NT2/D1 (cell line): Measurements from ENCODE around the gene SNCG.

ENCODE experiments used
- SUZ12 ChIP-seq: IDR thresholded peaks from 2 replicates; pipeline ENCODE4 v1.6.1; 2011; ENCODE audit not compliant: insufficient read length, insufficient read depth; ENCODE audit errors: extremely low read depth
- YY1 ChIP-seq: IDR thresholded peaks from 2 replicates; pipeline ENCODE4 v1.6.1; 2011; ENCODE audit not compliant: insufficient read length, insufficient read depth
- ZNF274 ChIP-seq: IDR thresholded peaks from 2 replicates; pipeline ENCODE4 v1.6.1; 2011; ENCODE audit warnings: mild to moderate bottlenecking, low read depth, low read length

- TF ChIP-seq YY1 (no peak), SUZ12 (no peak), ZNF274 (no peak)
These were observed 11.1 kb downstream of the SNCG start for GRCh38 chr10:86969421-86970041.
